Tibial nerve (tissue), 4 donors: ENCODE results near the gene MYD88.

ENCODE experiments used
- EP300 ChIP-seq, 2 donors: sonication (generic); formaldehyde crosslinking; IDR thresholded peaks; one replicate each; pipeline ENCODE4 v1.6.1; 2017; ENCODE audit warnings: antibody characterized with exemption in 2 of 2, mild to moderate bottlenecking in 1 of 2
- TF ChIP-seq, protein P1 (sequence below), 5 experiments: fragments of 200-600 bp in 3 of 5; fragments of 450-650 bp in 2 of 5; sonication (generic) in 3 of 5; IDR thresholded peaks; one replicate each; pipeline ENCODE4 v1.5.1; 2016 to 2019; ENCODE audit warnings: antibody characterized with exemption in 5 of 5, mild to moderate bottlenecking in 3 of 5, moderate library complexity in 2 of 5

- no peak for TF ChIP-seq EP300 (IDR thresholded peaks at IDR 0.05)
- TF ChIP-seq, protein P1, sequence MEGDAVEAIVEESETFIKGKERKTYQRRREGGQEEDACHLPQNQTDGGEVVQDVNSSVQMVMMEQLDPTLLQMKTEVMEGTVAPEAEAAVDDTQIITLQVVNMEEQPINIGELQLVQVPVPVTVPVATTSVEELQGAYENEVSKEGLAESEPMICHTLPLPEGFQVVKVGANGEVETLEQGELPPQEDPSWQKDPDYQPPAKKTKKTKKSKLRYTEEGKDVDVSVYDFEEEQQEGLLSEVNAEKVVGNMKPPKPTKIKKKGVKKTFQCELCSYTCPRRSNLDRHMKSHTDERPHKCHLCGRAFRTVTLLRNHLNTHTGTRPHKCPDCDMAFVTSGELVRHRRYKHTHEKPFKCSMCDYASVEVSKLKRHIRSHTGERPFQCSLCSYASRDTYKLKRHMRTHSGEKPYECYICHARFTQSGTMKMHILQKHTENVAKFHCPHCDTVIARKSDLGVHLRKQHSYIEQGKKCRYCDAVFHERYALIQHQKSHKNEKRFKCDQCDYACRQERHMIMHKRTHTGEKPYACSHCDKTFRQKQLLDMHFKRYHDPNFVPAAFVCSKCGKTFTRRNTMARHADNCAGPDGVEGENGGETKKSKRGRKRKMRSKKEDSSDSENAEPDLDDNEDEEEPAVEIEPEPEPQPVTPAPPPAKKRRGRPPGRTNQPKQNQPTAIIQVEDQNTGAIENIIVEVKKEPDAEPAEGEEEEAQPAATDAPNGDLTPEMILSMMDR (IDR thresholded peaks at IDR 0.05) = no peak
These were observed 1.2 kb downstream of the MYD88 start for GRCh38 chr3:38139652-38140051.
